Measurements from ENCODE around the gene PCDHGB6.

DNA sequence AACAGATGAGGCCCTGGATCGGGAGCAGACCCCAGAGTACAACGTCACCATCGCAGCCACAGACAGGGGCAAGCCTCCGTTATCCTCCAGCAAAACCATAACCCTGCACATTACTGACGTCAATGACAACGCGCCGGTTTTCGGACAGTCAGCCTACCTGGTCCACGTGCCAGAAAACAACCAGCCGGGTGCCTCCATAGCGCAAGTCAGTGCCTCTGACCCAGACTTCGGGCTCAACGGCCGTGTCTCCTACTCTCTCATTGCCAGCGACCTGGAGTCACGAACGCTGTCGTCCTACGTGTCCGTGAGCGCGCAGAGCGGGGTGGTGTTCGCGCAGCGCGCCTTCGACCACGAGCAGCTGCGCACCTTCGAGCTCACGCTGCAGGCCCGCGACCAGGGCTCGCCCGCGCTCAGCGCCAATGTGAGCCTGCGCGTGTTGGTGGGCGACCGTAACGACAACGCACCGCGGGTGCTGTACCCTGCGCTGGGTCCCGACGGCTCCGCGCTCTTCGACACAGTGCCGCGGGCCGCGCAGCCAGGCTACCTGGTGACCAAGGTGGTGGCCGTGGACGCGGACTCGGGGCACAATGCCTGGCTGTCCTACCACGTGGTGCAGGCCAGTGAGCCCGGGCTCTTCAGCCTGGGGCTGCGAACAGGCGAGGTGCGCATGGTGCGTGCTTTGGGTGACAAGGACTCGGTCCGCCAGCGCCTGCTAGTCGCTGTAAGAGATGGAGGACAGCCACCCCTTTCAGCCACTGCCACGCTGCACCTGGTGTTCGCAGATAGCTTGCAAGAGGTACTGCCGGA lies 11.5 kb downstream of the PCDHGB6 start:
- TF ChIP-seq CTCF (conservative IDR thresholded peaks at IDR 0.05) (no peak), EZH2 (IDR thresholded peaks at IDR 0.05; ENCODE audit: low read depth) (no peak)

All from PC-9 (cell line).